ENCODE results near the gene SLC13A4. TPM values are rescaled to one million over a fixed set of nuclear protein-coding genes. Genes with fewer than 3 reads are reported as not detected.
"Not testable (repeated sequence)": the region's sequence is repeated elsewhere in the genome, so short reads cannot be mapped to it uniquely, and the experiment has no call there.

Gene SLC13A4
- total and polyA plus RNA-seq, 2 donors (not counting 3 experiments of a cell fraction or from before 2014, with no cell fraction given) = not detected

DNA sequence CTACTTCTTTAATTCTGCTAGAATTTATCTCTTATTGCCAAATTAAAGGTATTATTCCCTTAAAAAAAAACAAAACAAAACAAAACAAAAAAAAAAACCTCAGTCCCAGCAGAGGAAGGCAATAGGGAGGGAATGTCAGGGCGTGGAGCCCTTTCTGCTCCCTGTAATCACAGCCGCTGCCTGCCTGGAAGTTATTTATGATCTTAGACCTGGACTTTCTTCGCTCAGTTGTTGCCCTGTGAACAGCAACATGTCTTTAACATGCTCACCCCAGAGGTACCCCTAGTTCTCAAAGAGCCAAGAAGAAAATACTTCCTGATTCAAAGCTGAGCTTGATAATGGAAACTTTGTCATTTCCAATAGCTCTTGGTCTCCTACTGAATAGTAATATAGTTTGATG is 12.9 kb upstream of the SLC13A4 start:
- TF ChIP-seq, protein P1, sequence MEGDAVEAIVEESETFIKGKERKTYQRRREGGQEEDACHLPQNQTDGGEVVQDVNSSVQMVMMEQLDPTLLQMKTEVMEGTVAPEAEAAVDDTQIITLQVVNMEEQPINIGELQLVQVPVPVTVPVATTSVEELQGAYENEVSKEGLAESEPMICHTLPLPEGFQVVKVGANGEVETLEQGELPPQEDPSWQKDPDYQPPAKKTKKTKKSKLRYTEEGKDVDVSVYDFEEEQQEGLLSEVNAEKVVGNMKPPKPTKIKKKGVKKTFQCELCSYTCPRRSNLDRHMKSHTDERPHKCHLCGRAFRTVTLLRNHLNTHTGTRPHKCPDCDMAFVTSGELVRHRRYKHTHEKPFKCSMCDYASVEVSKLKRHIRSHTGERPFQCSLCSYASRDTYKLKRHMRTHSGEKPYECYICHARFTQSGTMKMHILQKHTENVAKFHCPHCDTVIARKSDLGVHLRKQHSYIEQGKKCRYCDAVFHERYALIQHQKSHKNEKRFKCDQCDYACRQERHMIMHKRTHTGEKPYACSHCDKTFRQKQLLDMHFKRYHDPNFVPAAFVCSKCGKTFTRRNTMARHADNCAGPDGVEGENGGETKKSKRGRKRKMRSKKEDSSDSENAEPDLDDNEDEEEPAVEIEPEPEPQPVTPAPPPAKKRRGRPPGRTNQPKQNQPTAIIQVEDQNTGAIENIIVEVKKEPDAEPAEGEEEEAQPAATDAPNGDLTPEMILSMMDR (IDR thresholded peaks at IDR 0.05; ENCODE audit: extremely low read depth in 1 of 2, insufficient read depth in 1 of 2, low read depth in 1 of 2, low read length in 2 of 2) = no peak
- TF ChIP-seq GATA2 (IDR thresholded peaks at IDR 0.05; ENCODE audit: insufficient read depth, insufficient read length, low read depth, low read length) = no peak
- no peak for TF ChIP-seq EZH2 (IDR thresholded peaks at IDR 0.05; ENCODE audit: borderline replicate concordance, low read depth, low read length, severe bottlenecking)
- TF ChIP-seq JUN (IDR thresholded peaks at IDR 0.05; ENCODE audit: borderline replicate concordance, insufficient read depth, insufficient read length, low read depth) = no peak
- no peak for TF ChIP-seq FOS (IDR thresholded peaks at IDR 0.05; ENCODE audit: borderline replicate concordance, insufficient read depth, low read length)
- TF ChIP-seq POLR2AphosphoS5 (IDR thresholded peaks at IDR 0.05; ENCODE audit: insufficient read depth, low read depth, low read length) = no peak
- TF ChIP-seq POLR2A (IDR thresholded peaks at IDR 0.05; ENCODE audit: low read depth, low read length) = no peak
- TF ChIP-seq, protein P2, sequence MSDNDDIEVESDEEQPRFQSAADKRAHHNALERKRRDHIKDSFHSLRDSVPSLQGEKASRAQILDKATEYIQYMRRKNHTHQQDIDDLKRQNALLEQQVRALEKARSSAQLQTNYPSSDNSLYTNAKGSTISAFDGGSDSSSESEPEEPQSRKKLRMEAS (IDR thresholded peaks at IDR 0.05; ENCODE audit: insufficient read depth, insufficient read length) = no peak
- no peak for TF ChIP-seq MYC (IDR thresholded peaks at IDR 0.05; ENCODE audit: low read depth, low read length)
- FAIRE-seq (no peak), DNase-seq (ENCODE audit: low read depth, low spot score) (no peak)
- Histone ChIP-seq H3K9me1 (replicated peaks; ENCODE audit: control insufficient read depth, extremely low read depth, insufficient read depth, low read length) (no peaks in the 10 kb centered on the region), H3K79me2 (ENCODE audit: control insufficient read depth, insufficient read depth, low read length) (no peaks in the 10 kb centered on the region), H3K27me3 (ENCODE audit: control insufficient read depth in 2 of 2, insufficient read depth in 2 of 2, low read length in 2 of 2) (no peaks in the 10 kb centered on the region), H3K27ac (ENCODE audit: insufficient read depth, low read depth, low read length) (no peak overlapping the region), H3K36me3 (ENCODE audit: control insufficient read depth in 2 of 2, extremely low read depth in 1 of 2, insufficient read depth in 2 of 2, low read length in 2 of 2) (no peaks in the 10 kb centered on the region), H3K9ac (replicated peaks; ENCODE audit: extremely low read depth, insufficient read depth, low read length) (no peak overlapping the region), H4K20me1 (replicated peaks; ENCODE audit: control insufficient read depth, extremely low read depth, insufficient read depth, low read length) (no peaks in the 10 kb centered on the region), H3K4me2 (ENCODE audit: insufficient read depth, low read length) (no peak overlapping the region), H3K9me3 (replicated peaks; ENCODE audit: control insufficient read depth, insufficient read depth, low read length) (no peaks in the 10 kb centered on the region), H3K4me3 (replicated peaks in 1 of 3; ENCODE audit: insufficient read depth in 1 of 3, low read depth in 1 of 3, low read length in 3 of 3) (no peak overlapping the region), H2AFZ (ENCODE audit: low read depth, low read length) (no peak overlapping the region), H3K4me1 (ENCODE audit: control insufficient read depth, extremely low read depth, insufficient read depth, low read length) (peaks cover 5% of the 10 kb centered on the region)
- ChIA-PET POLR2A (no interaction called here), CTCF (interaction anchor here (1.0 to 1.4 kb wide), 2 partner anchors 17 to 78 kb away, joined by 3 to 4 read pairs; partner anchors contain the start of gene STMP1)
- intact Hi-C loops (cut with micrococcal nuclease) (no loop called here), dilution Hi-C loops (cut with MboI; ENCODE audit: extremely low pct_ligation_motif_present, low sequenced_read_pairs) (no loop called here)
- BruUV-seq (replicated peaks) = no TSS peak

DNA sequence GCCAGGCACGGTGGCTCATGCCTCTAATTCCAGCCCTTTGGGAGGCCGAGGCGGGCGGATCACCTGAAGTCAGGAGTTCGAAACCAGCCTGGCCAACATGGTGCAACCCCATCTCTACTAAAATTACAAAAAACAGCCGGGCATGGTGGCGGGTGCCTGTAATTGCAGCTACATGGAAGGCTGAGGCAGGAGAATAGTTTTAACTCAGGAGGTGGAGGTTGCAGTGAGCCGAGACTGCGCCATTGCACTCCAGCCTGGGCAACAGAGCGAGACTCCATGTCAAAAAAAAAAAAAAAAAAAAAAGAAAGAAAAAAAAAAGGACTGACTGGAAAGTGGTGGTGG is 9.3 kb upstream of the SLC13A4 start:
- FAIRE-seq, POLR2A ChIA-PET: not testable (repeated sequence)

More for the DNA sequence above, 9.3 kb upstream of the SLC13A4 start:
- BruUV-seq (replicated peaks); H3K27me3 ChIP-seq (ENCODE audit: control insufficient read depth in 2 of 2, insufficient read depth in 2 of 2, low read length in 2 of 2); intact Hi-C loops (cut with micrococcal nuclease); H3K36me3 ChIP-seq (ENCODE audit: control insufficient read depth in 2 of 2, extremely low read depth in 1 of 2, insufficient read depth in 2 of 2, low read length in 2 of 2); H4K20me1 ChIP-seq (replicated peaks; ENCODE audit: control insufficient read depth, extremely low read depth, insufficient read depth, low read length); H3K9me3 ChIP-seq (replicated peaks; ENCODE audit: control insufficient read depth, insufficient read depth, low read length); H3K27ac ChIP-seq (ENCODE audit: insufficient read depth, low read depth, low read length); DNase-seq (ENCODE audit: low read depth, low spot score); dilution Hi-C loops (cut with MboI; ENCODE audit: extremely low pct_ligation_motif_present, low sequenced_read_pairs); H3K79me2 ChIP-seq (ENCODE audit: control insufficient read depth, insufficient read depth, low read length); H3K4me2 ChIP-seq (ENCODE audit: insufficient read depth, low read length); H3K9ac ChIP-seq (replicated peaks; ENCODE audit: extremely low read depth, insufficient read depth, low read length); H3K4me3 ChIP-seq (replicated peaks in 1 of 3; ENCODE audit: insufficient read depth in 1 of 3, low read depth in 1 of 3, low read length in 3 of 3); H3K4me1 ChIP-seq (ENCODE audit: control insufficient read depth, extremely low read depth, insufficient read depth, low read length); H3K9me1 ChIP-seq (replicated peaks; ENCODE audit: control insufficient read depth, extremely low read depth, insufficient read depth, low read length); H2AFZ ChIP-seq (ENCODE audit: low read depth, low read length): not testable (repeated sequence)
- CTCF ChIA-PET = interaction anchor here (1.0 to 1.4 kb wide), 2 partner anchors 27 to 65 kb away, joined by 3 read pairs; no protein-coding TSS in a partner anchor
